Esophagus (tissue), 2 donors: Measurements from ENCODE around the gene TMEM25. TPM values are rescaled to one million over a fixed set of nuclear protein-coding genes. Genes with fewer than 3 reads are reported as not detected.
"Not testable (repeated sequence)": the region's sequence is repeated elsewhere in the genome, so short reads cannot be mapped to it uniquely, and the experiment has no call there.

Experiments
- H3K27ac ChIP-seq, 2 donors: one replicate each; pipeline ENCODE4 v1.5.1; 2013; ENCODE audit warnings: low read depth in 2 of 2, mild to moderate bottlenecking in 2 of 2, inconsistent platforms in 1 of 2, low read length in 1 of 2, moderate library complexity in 1 of 2
- H3K27me3 ChIP-seq, 2 donors: one replicate each; pipeline ENCODE4 v1.6.1; 2013; ENCODE audit warnings: low read length in 2 of 2, control low read depth in 1 of 2, mild to moderate bottlenecking in 1 of 2; ENCODE audit not compliant: insufficient read depth in 2 of 2, control insufficient read depth in 1 of 2
- H3K36me3 ChIP-seq, 2 donors: one replicate each; pipeline ENCODE4 v1.6.1; 2013; ENCODE audit warnings: low read length in 1 of 2; ENCODE audit not compliant: control insufficient read depth in 2 of 2, insufficient read depth in 2 of 2
- H3K4me1 ChIP-seq, 2 donors: one replicate each; pipeline ENCODE4 v1.6.1; 2013; ENCODE audit warnings: low read length in 1 of 2; ENCODE audit not compliant: control insufficient read depth in 2 of 2, insufficient read depth in 2 of 2
- H3K4me3 ChIP-seq, 2 donors: one replicate each; pipeline ENCODE4 v1.5.1; 2013; ENCODE audit warnings: low read length in 2 of 2, mild to moderate bottlenecking in 2 of 2, low read depth in 1 of 2, moderate library complexity in 1 of 2
- H3K9me3 ChIP-seq, 2 donors: one replicate each; pipeline ENCODE4 v1.6.1; 2013; ENCODE audit warnings: mild to moderate bottlenecking in 2 of 2, low read depth in 1 of 2, low read length in 1 of 2, moderate library complexity in 1 of 2; ENCODE audit not compliant: control insufficient read depth in 2 of 2, insufficient read depth in 1 of 2
- WGBS, 2 donors: extraction: QIAGEN DNeasy Blood & Tissue Kit; methylation state at CpG; one replicate each; pipeline ENCODE4 v1.1.7; 2013; 5-methylcytosine and 5-hydroxymethylcytosine counted together
- polyA plus RNA-seq, 2 donors: library from polyadenylated mRNA; stranded (reverse); fragments of 200-250 nt; gene quantifications; one replicate each; pipeline ENCODE4 v1.2.3, GENCODE V29; 2013
- donor health status: healthy with polysubstance abuse.
- donor health status: Bipolar disorder and iron deficiency.

The TMEM25 gene
- polyA plus RNA-seq, 2 donors, result 5.3 to 6.0 TPM

- H3K27me3 ChIP-seq, H3K36me3 ChIP-seq, H3K9me3 ChIP-seq, H3K4me1 ChIP-seq: not testable (repeated sequence)
- 4 to 12% methylated on average over 15 of the region's 15 CpGs for WGBS, 2 donors
- peak overlapping the region; percentile 83 to 97 for H3K27ac ChIP-seq
- peak overlapping the region; percentile 88 to 91 for H3K4me3 ChIP-seq
Measured at GRCh38 chr11:118571701-118572060, 40.7 kb downstream of the TMEM25 start.

DNA sequence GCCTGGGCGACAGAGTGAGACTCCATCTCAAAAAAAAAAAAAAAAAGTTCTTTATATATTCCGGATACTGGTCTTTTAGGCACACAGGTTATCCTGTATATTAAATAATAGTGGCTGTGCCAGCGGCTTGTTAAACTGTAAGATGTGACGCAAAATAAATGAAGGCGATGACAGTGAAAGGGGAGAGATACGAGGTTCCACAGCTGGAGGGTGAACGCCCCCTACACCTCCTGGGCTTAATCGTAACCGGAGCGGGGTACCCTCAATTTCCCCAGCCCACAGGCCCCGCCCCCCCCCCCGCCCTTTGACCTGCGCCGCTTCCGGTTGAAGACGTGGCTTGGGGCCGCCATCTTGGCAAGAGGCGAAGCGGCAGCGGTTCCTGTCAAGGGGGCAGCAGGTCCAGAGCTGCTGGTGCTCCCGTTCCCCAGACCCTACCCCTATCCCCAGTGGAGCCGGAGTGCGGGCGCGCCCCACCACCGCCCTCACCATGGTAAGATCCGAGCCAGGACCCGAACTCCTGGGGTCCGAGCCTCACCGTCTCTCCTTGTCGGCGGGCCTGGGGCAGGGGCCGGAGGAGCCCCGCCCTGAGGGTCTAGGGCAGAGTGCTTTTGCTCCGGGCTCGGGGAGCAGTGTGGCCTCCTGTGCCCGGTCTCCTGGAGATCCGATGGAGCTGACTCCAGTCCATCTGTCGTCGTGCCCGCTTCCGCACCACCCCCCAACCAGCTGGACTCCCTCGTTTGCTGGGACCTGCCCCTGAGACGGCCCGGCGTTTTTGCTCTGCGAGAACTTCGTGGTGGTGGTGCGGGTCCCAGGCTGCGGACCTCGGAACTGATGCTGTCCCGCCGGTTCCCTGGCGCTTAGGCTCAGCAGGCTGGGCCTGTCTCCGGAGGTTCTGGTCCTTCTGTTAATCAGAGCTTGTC is 41.3 kb downstream of the TMEM25 start, which contains the start of gene ARCN1:
ARCN1 (plus strand) TSS at position 349 of the 920 bp plus-strand sequence; CDS start at position 488, 139 bp downstream.
- H3K27me3 ChIP-seq, result no peaks in the 10 kb centered on the region
- no peaks in the 10 kb centered on the region for H3K9me3 ChIP-seq
- H3K27ac ChIP-seq, result peak within 1 kb of the TSS; percentile 93 to 97
- H3K36me3 ChIP-seq, result no peaks in the 10 kb centered on the region
- H3K4me3 ChIP-seq, result peak within 1 kb of the TSS; percentile 88 to 91
- 0 to 1% methylated on average over 54 to 55 of the region's 55 CpGs for WGBS, 2 donors
- H3K4me1 ChIP-seq, result peaks cover 0 to 2% of the 10 kb centered on the region in 2 donors

DNA sequence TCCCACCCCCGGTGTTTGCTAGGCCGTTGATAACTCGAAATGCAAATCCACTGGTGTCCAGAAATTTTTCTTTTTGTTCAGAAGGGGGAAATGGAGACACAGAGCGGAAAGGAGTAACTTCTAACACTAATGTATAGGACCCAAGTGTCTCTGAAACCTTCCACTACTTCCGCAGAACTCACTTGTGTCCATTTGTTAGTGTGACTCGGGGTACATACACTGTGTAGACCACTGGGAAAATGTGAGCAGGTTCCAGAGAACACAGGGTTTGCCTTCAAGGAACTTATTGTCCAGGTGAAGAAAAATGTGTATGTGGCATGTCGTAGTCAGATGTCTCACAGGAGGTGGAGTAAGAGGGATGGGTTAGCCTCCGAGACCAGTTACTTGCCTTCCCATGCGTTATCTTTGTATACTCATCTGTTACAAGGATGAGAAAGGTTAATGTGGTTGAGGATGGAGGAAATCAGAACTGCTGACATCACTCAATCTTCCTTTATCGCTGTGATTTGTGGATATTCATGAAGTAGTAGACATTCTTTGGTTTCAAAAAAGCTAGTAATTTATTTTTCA is 42.1 kb downstream of the TMEM25 start:
- 2 to 3% methylated on average over 10 of the region's 10 CpGs for WGBS, 2 donors
- H3K36me3 ChIP-seq, result no peaks in the 10 kb centered on the region
- peak overlapping the region; percentile 88 to 91 for H3K4me3 ChIP-seq
- peak overlapping the region; percentile 93 to 97 for H3K27ac ChIP-seq
- peaks cover 0 to 2% of the 10 kb centered on the region in 2 donors for H3K4me1 ChIP-seq
- H3K27me3 ChIP-seq, result no peaks in the 10 kb centered on the region
- no peaks in the 10 kb centered on the region for H3K9me3 ChIP-seq

- H3K4me1 ChIP-seq, result peaks cover 0 to 2% of the 10 kb centered on the region in 2 donors
- no peaks in the 10 kb centered on the region for H3K27me3 ChIP-seq
- H3K36me3 ChIP-seq, result no peaks in the 10 kb centered on the region
- WGBS, 2 donors, result 83 to 86% methylated on average over 7 of the region's 7 CpGs
- no peak overlapping the region for H3K27ac ChIP-seq
- H3K9me3 ChIP-seq, result no peaks in the 10 kb centered on the region
- no peak overlapping the region for H3K4me3 ChIP-seq
Measured at GRCh38 chr11:118574636-118575035, 43.6 kb downstream of the TMEM25 start.

GRCh38 chr11:118577995-118578394 is 47.0 kb downstream of the TMEM25 start:
- not testable (repeated sequence) for H3K9me3 ChIP-seq, H3K27ac ChIP-seq, H3K4me1 ChIP-seq

DNA sequence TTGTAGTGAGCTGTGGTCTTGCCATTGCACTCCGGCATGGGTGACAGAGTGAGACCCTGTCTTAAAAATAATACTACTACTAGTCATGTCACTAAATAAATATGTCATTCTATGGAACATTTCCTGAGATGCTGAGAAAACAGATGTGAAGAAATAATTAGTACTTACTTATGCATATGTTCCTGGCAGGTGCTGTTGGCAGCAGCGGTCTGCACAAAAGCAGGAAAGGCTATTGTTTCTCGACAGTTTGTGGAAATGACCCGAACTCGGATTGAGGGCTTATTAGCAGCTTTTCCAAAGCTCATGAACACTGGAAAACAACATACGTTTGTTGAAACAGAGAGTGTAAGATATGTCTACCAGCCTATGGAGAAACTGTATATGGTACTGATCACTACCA is 50.1 kb downstream of the TMEM25 start:
- H3K27me3 ChIP-seq, result no peaks in the 10 kb centered on the region
- no peaks in the 10 kb centered on the region for H3K4me1 ChIP-seq
- peaks cover 8 to 9% of the 10 kb centered on the region in 2 donors for H3K36me3 ChIP-seq
- no peak overlapping the region for H3K27ac ChIP-seq
- 68 to 71% methylated on average over 6 of the region's 6 CpGs for WGBS, 2 donors
- no peak overlapping the region for H3K4me3 ChIP-seq
- H3K9me3 ChIP-seq, result no peaks in the 10 kb centered on the region

More at GRCh38 chr11:118577995-118578394, 47.0 kb downstream of the TMEM25 start:
- H3K27me3 ChIP-seq, H3K36me3 ChIP-seq, H3K4me3 ChIP-seq: not testable (repeated sequence)

Other genes starting within 250 kb of the TMEM25 start
- 1 to 10 TPM; 4.6 to 5.1 TPM for gene CD3E, start 226.5 kb upstream of the TMEM25 start, polyA plus RNA-seq
- gene CD3D, start 188.5 kb upstream of the TMEM25 start, polyA plus RNA-seq, result 1 to 10 TPM; 2.2 to 5.3 TPM
- under 1 TPM; 0.24 to 0.45 TPM for gene CD3G, start 186.8 kb upstream of the TMEM25 start, polyA plus RNA-seq
- gene UBE4A, start 171.6 kb upstream of the TMEM25 start, polyA plus RNA-seq, result 10 to 100 TPM in 1 of 2 donors, 1 to 10 TPM in 1; 9.5 to 12.0 TPM
- 100 to 1,000 TPM; 152 to 237 TPM for gene ATP5MG, start 129.6 kb upstream of the TMEM25 start, polyA plus RNA-seq
- gene KMT2A, start 94.7 kb upstream of the TMEM25 start, polyA plus RNA-seq, result 1 to 10 TPM; 6.4 to 8.5 TPM
- gene TTC36, start 3.7 kb upstream of the TMEM25 start, polyA plus RNA-seq, result under 1 TPM; 0.14 to 0.18 TPM
- gene IFT46, start 34.7 kb downstream of the TMEM25 start, polyA plus RNA-seq, result 10 to 100 TPM in 1 of 2 donors, 1 to 10 TPM in 1; 8.6 to 10.9 TPM
- gene ARCN1, start 41.2 kb downstream of the TMEM25 start, polyA plus RNA-seq, result 10 to 100 TPM; 44.7 to 58.0 TPM
- gene PHLDB1, start 76.4 kb downstream of the TMEM25 start, polyA plus RNA-seq, result 10 to 100 TPM; 12.9 to 25.7 TPM
- 1 to 10 TPM in 1 of 2 donors, under 1 TPM in 1; 0.54 to 5.8 TPM for gene TREH, start 148.5 kb downstream of the TMEM25 start, polyA plus RNA-seq